ENCODE measurements around the gene LAMA2. TPM values are rescaled to one million over a fixed set of nuclear protein-coding genes. Genes with fewer than 3 reads are reported as not detected.

LAMA2 gene
- total RNA-seq, 3 donors from 2014 or later (not counting 1 experiment from before 2014, with no cell fraction given) = 2.1 to 5.3 (median 3.6) TPM

DNA sequence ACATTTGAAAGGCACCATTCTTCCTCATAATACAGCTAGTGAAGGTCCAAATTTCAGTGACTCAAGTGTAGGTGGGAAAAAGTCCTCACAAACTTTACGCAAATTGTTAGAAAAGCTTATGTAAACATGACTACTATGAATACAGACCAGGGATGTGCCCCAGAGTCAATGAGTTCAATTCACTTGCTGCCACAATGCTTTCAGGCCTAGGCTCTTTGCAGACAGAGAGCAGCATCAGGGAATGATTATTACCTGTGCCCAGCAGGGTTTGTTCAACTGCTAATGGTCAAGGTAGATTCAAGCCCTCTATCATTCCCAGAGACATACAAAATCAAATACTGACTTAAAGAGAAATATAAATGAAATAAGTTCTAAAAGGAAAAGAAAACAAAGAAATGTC is 84.0 kb downstream of the LAMA2 start:
- intact Hi-C loops (cut with micrococcal nuclease) = no loop called here
- Histone ChIP-seq H3K36me3 (ENCODE audit: control insufficient read depth, insufficient read depth, low read length) (no peaks in the 10 kb centered on the region), H3K27me3 (ENCODE audit: control insufficient read depth, insufficient read depth, low read length) (no peaks in the 10 kb centered on the region), H3K4me1 (ENCODE audit: control insufficient read depth, insufficient read depth, low read length) (no peaks in the 10 kb centered on the region), H3K27ac (ENCODE audit: low read length) (no peak overlapping the region), H3K9me3 (ENCODE audit: control insufficient read depth, insufficient read depth, low read length) (no peaks in the 10 kb centered on the region), H3K4me3 (ENCODE audit: low read length) (no peak overlapping the region)
- ATAC-seq (no peak), DNase-seq (no peak)
- 100% methylated on average over 1 of the region's 1 CpG for WGBS (ENCODE audit: insufficient coverage)
- H3K27me3 Mint-ChIP-seq (ENCODE audit: low read depth in 2 of 2) = no peaks in the 10 kb centered on the region
- H3K4me1 Mint-ChIP-seq = no peaks in the 10 kb centered on the region
- H3K9me3 Mint-ChIP-seq = no peaks in the 10 kb centered on the region
- TF ChIP-seq CTCF (IDR thresholded peaks at IDR 0.05) = no peak
- H3K4me3 Mint-ChIP-seq = no peak overlapping the region
- no peak overlapping the region for H3K27ac Mint-ChIP-seq
- H3K36me3 Mint-ChIP-seq = no peaks in the 10 kb centered on the region

DNA sequence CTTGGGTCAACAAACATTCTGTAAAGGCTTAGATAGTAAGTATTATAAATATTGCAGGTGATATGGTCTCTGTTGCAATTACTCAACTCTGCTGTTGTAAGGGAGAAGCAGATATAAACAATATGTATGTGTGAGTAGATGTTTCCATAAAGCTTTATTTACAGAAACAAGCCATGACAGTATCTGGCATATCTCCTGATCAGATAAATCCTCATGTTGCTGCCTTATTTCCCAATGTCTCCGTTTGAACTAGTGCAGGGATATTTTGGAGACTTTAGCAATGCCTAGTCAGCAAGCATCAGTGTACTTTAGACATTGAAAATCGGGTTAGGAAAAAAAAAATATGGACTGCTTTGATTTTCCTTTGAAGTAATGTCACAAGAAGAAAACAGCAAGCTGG is 96.1 kb downstream of the LAMA2 start:
- no peaks in the 10 kb centered on the region for H3K4me1 ChIP-seq (ENCODE audit: control insufficient read depth, insufficient read depth, low read length)
- TF ChIP-seq CTCF (IDR thresholded peaks at IDR 0.05) = no peak
- intact Hi-C loops (cut with micrococcal nuclease) = no loop called here
- H3K27ac ChIP-seq (ENCODE audit: low read length) = no peak overlapping the region
- peaks cover 2% of the 10 kb centered on the region for H3K27me3 ChIP-seq (ENCODE audit: control insufficient read depth, insufficient read depth, low read length)
- peaks cover 0 to 8% of the 10 kb centered on the region in 2 donors for H3K27me3 Mint-ChIP-seq (ENCODE audit: low read depth in 2 of 2)
- H3K4me3 ChIP-seq (ENCODE audit: low read length) = no peak overlapping the region
- WGBS (ENCODE audit: insufficient coverage) = 62% methylated on average over 2 of the region's 2 CpGs
- no peak for ATAC-seq
- H3K27ac Mint-ChIP-seq = no peak overlapping the region
- no peaks in the 10 kb centered on the region for H3K36me3 Mint-ChIP-seq
- no peaks in the 10 kb centered on the region for H3K9me3 ChIP-seq (ENCODE audit: control insufficient read depth, insufficient read depth, low read length)
- H3K4me3 Mint-ChIP-seq = no peak overlapping the region
- no peak for DNase-seq
- no peaks in the 10 kb centered on the region for H3K4me1 Mint-ChIP-seq
- no peaks in the 10 kb centered on the region for H3K9me3 Mint-ChIP-seq
- H3K36me3 ChIP-seq (ENCODE audit: control insufficient read depth, insufficient read depth, low read length) = no peaks in the 10 kb centered on the region

DNA sequence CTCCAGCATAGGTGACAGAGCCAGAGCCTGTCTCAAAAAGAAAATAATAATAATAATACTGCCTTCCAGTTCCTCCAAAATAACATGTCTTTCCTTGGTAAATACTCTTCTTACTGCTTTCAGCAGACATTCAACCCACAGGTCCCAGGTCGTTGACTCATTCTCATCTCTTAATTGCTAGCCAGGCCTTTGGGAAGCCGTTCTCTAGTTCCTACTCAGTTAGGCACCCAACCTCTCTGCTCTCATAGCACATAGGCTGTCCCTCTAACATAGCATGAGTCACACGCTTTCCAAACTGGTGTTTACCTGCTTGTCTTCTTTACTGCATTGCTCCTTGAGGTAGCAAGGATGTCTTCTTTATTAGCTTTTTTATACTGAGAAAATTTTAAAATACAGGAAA is 98.8 kb downstream of the LAMA2 start:
- Mint-ChIP-seq H3K4me1 (no peaks in the 10 kb centered on the region), H3K9me3 (no peaks in the 10 kb centered on the region), H3K4me3 (no peak overlapping the region), H3K27me3 (ENCODE audit: low read depth in 2 of 2) (peaks cover 0 to 8% of the 10 kb centered on the region in 2 donors), H3K27ac (no peak overlapping the region), H3K36me3 (no peaks in the 10 kb centered on the region)
- Histone ChIP-seq H3K36me3 (ENCODE audit: control insufficient read depth, insufficient read depth, low read length) (no peaks in the 10 kb centered on the region), H3K27me3 (ENCODE audit: control insufficient read depth, insufficient read depth, low read length) (peaks cover 2% of the 10 kb centered on the region), H3K9me3 (ENCODE audit: control insufficient read depth, insufficient read depth, low read length) (no peaks in the 10 kb centered on the region), H3K4me1 (ENCODE audit: control insufficient read depth, insufficient read depth, low read length) (no peaks in the 10 kb centered on the region), H3K27ac (ENCODE audit: low read length) (no peak overlapping the region), H3K4me3 (ENCODE audit: low read length) (no peak overlapping the region)
- ATAC-seq (no peak), DNase-seq (no peak)
- WGBS (ENCODE audit: insufficient coverage) = 66% methylated on average over 2 of the region's 3 CpGs
- intact Hi-C loops (cut with micrococcal nuclease) = no loop called here
- TF ChIP-seq CTCF (IDR thresholded peaks at IDR 0.05) = no peak

DNA sequence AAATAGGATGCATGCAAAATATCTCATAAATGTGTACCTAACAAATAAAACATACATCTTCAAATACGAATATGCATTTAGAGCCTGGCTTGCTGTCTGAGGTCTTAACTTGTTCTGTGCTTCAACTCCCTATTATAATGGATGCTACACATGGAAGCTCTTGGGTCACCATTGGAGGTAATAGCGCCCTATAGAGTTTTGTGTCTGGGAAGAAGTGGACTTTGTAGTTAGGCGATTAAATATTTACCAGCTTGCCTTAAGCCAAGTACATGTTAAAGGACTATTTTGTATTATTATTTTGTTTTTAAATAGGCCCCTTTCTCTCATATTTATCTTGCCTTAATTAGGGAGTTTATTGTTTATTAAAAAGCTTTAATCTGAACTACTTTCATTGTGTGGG is 107.4 kb downstream of the LAMA2 start:
- Mint-ChIP-seq H3K27ac (no peak overlapping the region), H3K4me3 (no peak overlapping the region), H3K36me3 (no peaks in the 10 kb centered on the region), H3K27me3 (ENCODE audit: low read depth in 2 of 2) (no peaks in the 10 kb centered on the region), H3K9me3 (no peaks in the 10 kb centered on the region), H3K4me1 (no peaks in the 10 kb centered on the region)
- TF ChIP-seq CTCF (IDR thresholded peaks at IDR 0.05) = no peak
- Histone ChIP-seq H3K27me3 (ENCODE audit: control insufficient read depth, insufficient read depth, low read length) (no peaks in the 10 kb centered on the region), H3K4me3 (ENCODE audit: low read length) (no peak overlapping the region), H3K27ac (ENCODE audit: low read length) (no peak overlapping the region), H3K4me1 (ENCODE audit: control insufficient read depth, insufficient read depth, low read length) (no peaks in the 10 kb centered on the region), H3K36me3 (ENCODE audit: control insufficient read depth, insufficient read depth, low read length) (no peaks in the 10 kb centered on the region), H3K9me3 (ENCODE audit: control insufficient read depth, insufficient read depth, low read length) (no peaks in the 10 kb centered on the region)
- intact Hi-C loops (cut with micrococcal nuclease) = no loop called here
- DNase-seq = no peak
- no peak for ATAC-seq
- WGBS (ENCODE audit: insufficient coverage) = 82% methylated on average over 1 of the region's 3 CpGs
